Caco-2 (cell line): ENCODE results near the gene RABL6. TPM values are rescaled to one million over a fixed set of nuclear protein-coding genes. Genes with fewer than 3 reads are reported as not detected.
"Not testable (repeated sequence)": the region's sequence is repeated elsewhere in the genome, so short reads cannot be mapped to it uniquely, and the experiment has no call there.

Source experiments
- BruUV-seq: library from RNA; stranded (reverse); fragments of 400-500 nt; replicated peaks from 2 replicates; lab custom pipeline; 2021; lab: Mats Ljungman, UMichigan
- CTCF ChIA-PET: fragments of 300-600 bp; sonication (Branson Sonifier 250); formaldehyde crosslinking; loops from one replicate; lab custom pipeline; 2022; ENCODE audit warnings: antibody characterized with exemption; lab: Charles Lee
- POLR2A ChIA-PET: fragments of 300-600 bp; sonication (Branson Sonifier 250); formaldehyde crosslinking; loops from one replicate; lab custom pipeline; 2022; ENCODE audit warnings: antibody characterized with exemption; lab: Charles Lee
- DNase-seq, 2 experiments: peaks; one replicate each; pipeline versions ENCODE4 v3.0.0 to v3.0.0-alpha.2; 2020 to 2022
- H3K27me3 ChIP-seq: replicated peaks from 2 replicates; pipeline ENCODE4 v1.6.0; 2011; ENCODE audit warnings: low read length; ENCODE audit not compliant: control insufficient read depth, insufficient read depth
- H3K36me3 ChIP-seq: 2 replicates; pipeline ENCODE4 v1.5.1; 2011; ENCODE audit warnings: low read length; ENCODE audit not compliant: control insufficient read depth, insufficient read depth
- H3K4me1 ChIP-seq: fragments of 250-450 bp; sonication (Bioruptor Pico); 2 replicates; pipeline ENCODE4 v1.5.1; 2020; ENCODE audit warnings: mild to moderate bottlenecking
- H3K4me3 ChIP-seq: 2 replicates; pipeline ENCODE4 v1.5.1; 2011; ENCODE audit warnings: low read depth, mild to moderate bottlenecking, control low read depth, low read length
- H3K9me3 ChIP-seq: fragments of 250-450 bp; sonication (Bioruptor Pico); 2 replicates; pipeline ENCODE4 v1.5.1; 2020; ENCODE audit warnings: mild to moderate bottlenecking, moderate library complexity
- H3K27ac Mint-ChIP-seq: one replicate; pipeline ENCODE4 v1.8.0; 2022; ENCODE audit warnings: mixed read lengths; ENCODE audit not compliant: unreplicated experiment
- H3K27me3 Mint-ChIP-seq: one replicate; pipeline ENCODE4 v1.8.0; 2022; ENCODE audit warnings: mixed read lengths; ENCODE audit not compliant: insufficient read depth, unreplicated experiment
- H3K36me3 Mint-ChIP-seq: one replicate; pipeline ENCODE4 v1.8.0; 2022; ENCODE audit warnings: mild to moderate bottlenecking, mixed read lengths; ENCODE audit not compliant: insufficient read depth, unreplicated experiment
- H3K4me1 Mint-ChIP-seq: one replicate; pipeline ENCODE4 v1.8.0; 2022; ENCODE audit warnings: low read depth, mixed read lengths; ENCODE audit not compliant: unreplicated experiment
- H3K4me3 Mint-ChIP-seq: one replicate; pipeline ENCODE4 v1.8.0; 2022; ENCODE audit warnings: mild to moderate bottlenecking, moderate library complexity, mixed read lengths; ENCODE audit not compliant: unreplicated experiment
- H3K9me3 Mint-ChIP-seq: one replicate; pipeline ENCODE4 v1.8.0; 2022; ENCODE audit warnings: mixed read lengths; ENCODE audit not compliant: unreplicated experiment
- CTCF ChIP-seq, 2 experiments: fragments of 200-600 bp in 1 of 2; IDR thresholded peaks; 1 replicate in 1 of 2; 2 replicates in 1 of 2; pipeline versions ENCODE4 v1.5.1 to v1.8.0; 2011 to 2022; ENCODE audit warnings: antibody characterized with exemption in 1 of 2, control low read depth in 1 of 2, inconsistent platforms in 1 of 2, low read depth in 1 of 2, low read length in 1 of 2, mild to moderate bottlenecking in 1 of 2, moderate library complexity in 1 of 2; ENCODE audit not compliant: insufficient read depth in 1 of 2, severe bottlenecking in 1 of 2, unreplicated experiment in 1 of 2
- intact Hi-C: fragments of 100-400 bp; cut with micrococcal nuclease; formaldehyde crosslinking; loops from one replicate; pipeline ENCODE4 v1.10.0; 2022; ENCODE audit not compliant: unreplicated experiment
- total RNA-seq: library from RNA; stranded (reverse); gene quantifications from 2 replicates; pipeline ENCODE4 v1.2.3, GENCODE V29; 2022

The RABL6 gene
- total RNA-seq, 1 experiment from 2014 or later: 138 TPM

GRCh38 chr9:136842380-136842948 is 34.7 kb downstream of the RABL6 start, which contains the start of gene AJM1:
AJM1 (plus strand) TSS chr9:136842478; CDS start chr9:136844415, 1,937 bp downstream.
- not testable (repeated sequence) for H3K4me1 Mint-ChIP-seq, H3K27me3 ChIP-seq, H3K9me3 Mint-ChIP-seq, BruUV-seq, H3K27me3 Mint-ChIP-seq, H3K36me3 ChIP-seq, H3K9me3 ChIP-seq
- peak; percentile 81 to 89 for DNase-seq
- Mint-ChIP-seq H3K36me3 (peaks cover 76% of the 10 kb centered on the region), H3K27ac (peak within 1 kb of the TSS; percentile 50), H3K4me3 (peak within 1 kb of the TSS; percentile 70)
- POLR2A ChIA-PET: interaction anchor here (0.6 kb wide), 1 partner anchor 130 kb away, joined by 16 read pairs; the partner anchor contains the start of gene DIPK1B
- Histone ChIP-seq H3K4me3 (peak within 1 kb of the TSS; percentile 31), H3K4me1 (peaks cover 25% of the 10 kb centered on the region)
- intact Hi-C loops: loop anchor here (2.0 to 10.0 kb wide), 3 partner anchors 56 to 192 kb away; partner anchors contain the start of genes C8G and FBXW5
- CTCF ChIA-PET: interaction anchor here (0.6 to 1.6 kb wide), 19 partner anchors 13 to 244 kb away, joined by 3 to 15 read pairs (median 4); partner anchors contain the start of genes EDF1, RABL6 and SAPCD2
- peak; percentile 88 to 92 for TF ChIP-seq CTCF (IDR thresholded peaks at IDR 0.05; ENCODE audit: insufficient read depth in 1 of 2, low read depth in 1 of 2, low read length in 1 of 2, severe bottlenecking in 1 of 2, unreplicated experiment in 1 of 2)

DNA sequence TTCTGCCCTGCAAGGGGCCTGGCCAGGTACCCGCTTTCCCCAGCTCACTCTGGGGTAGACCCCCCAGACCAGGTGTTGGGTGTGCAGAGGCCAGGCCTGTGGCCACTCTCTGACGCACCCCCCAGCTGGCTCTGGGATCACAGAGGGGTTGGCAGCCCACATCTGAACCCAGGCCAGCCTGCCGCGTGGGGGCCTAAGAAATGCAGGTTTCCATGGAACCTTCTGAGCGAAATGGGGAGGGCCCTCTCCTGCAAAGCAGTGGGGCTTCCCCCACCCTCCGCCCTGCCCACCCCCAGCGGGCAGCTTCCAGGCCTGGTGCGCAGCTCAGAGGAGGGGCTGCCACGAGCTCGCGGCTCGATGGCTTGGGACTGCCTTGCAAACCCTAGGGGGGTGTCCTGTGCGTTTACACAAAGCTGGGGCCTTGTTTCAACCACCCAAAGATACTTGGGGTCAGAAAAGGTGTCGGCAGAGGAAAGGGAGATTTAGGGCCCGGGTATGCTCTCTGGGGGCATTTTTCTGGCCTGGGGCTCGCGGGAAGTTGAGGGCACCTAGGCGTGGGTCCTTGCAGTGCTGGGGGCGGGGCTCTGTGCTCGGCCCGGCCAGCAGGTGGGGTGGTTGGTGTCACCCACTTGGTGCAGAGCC is 35.5 kb downstream of the RABL6 start:
- H3K36me3 ChIP-seq, H3K27me3 Mint-ChIP-seq, H3K4me3 ChIP-seq, H3K9me3 ChIP-seq, H3K9me3 Mint-ChIP-seq, BruUV-seq, DNase-seq, H3K27me3 ChIP-seq, POLR2A ChIA-PET, H3K4me1 Mint-ChIP-seq: not testable (repeated sequence)
- Mint-ChIP-seq H3K36me3 (peaks cover 76% of the 10 kb centered on the region), H3K4me3 (peak overlapping the region; percentile 70), H3K27ac (peak overlapping the region; percentile 50)
- CTCF ChIA-PET: interaction anchor here (1.0 to 1.5 kb wide), 4 partner anchors 23 to 43 kb away, joined by 3 to 15 read pairs (median 4); partner anchors contain the start of gene EDF1
- intact Hi-C loops: loop anchor here (2.0 to 10.0 kb wide), 3 partner anchors 56 to 192 kb away; partner anchors contain the start of genes C8G and FBXW5
- peaks cover 25% of the 10 kb centered on the region for H3K4me1 ChIP-seq

GRCh38 chr9:136843801-136844740 is 36.3 kb downstream of the RABL6 start:
- H3K4me1 Mint-ChIP-seq, H3K9me3 Mint-ChIP-seq, BruUV-seq, H3K36me3 ChIP-seq, POLR2A ChIA-PET, H3K27me3 ChIP-seq, H3K27me3 Mint-ChIP-seq, H3K9me3 ChIP-seq: not testable (repeated sequence)
- intact Hi-C loops: loop anchor here (2.0 to 10.0 kb wide), 3 partner anchors 57 to 191 kb away; partner anchors contain the start of genes C8G and FBXW5
- peak; percentile 73 to 82 for DNase-seq
- Histone ChIP-seq H3K4me3 (peak overlapping the region; percentile 51), H3K4me1 (peaks cover 25% of the 10 kb centered on the region)
- peaks cover 76% of the 10 kb centered on the region for H3K36me3 Mint-ChIP-seq
- H3K27ac Mint-ChIP-seq: peak overlapping the region; percentile 50
- TF ChIP-seq CTCF (IDR thresholded peaks at IDR 0.05; ENCODE audit: insufficient read depth in 1 of 2, low read depth in 1 of 2, low read length in 1 of 2, severe bottlenecking in 1 of 2, unreplicated experiment in 1 of 2): peak; percentile 58 to 93
- peak overlapping the region; percentile 70 for H3K4me3 Mint-ChIP-seq
- CTCF ChIA-PET: interaction anchor here (0.5 to 1.4 kb wide), 3 partner anchors 36 to 190 kb away, joined by 4 to 8 read pairs (median 4); partner anchors contain the start of gene RABL6
